Measurements from ENCODE around the gene CHST11.
"Not testable (repeated sequence)": the region's sequence is repeated elsewhere in the genome, so short reads cannot be mapped to it uniquely, and the experiment has no call there.

The CHST11 gene

GRCh38 chr12:104604070-104604994 lies 147.6 kb downstream of the CHST11 start:
- H3K9ac ChIP-seq (ENCODE audit: insufficient read length), result no peak overlapping the region
- H3K27ac ChIP-seq, result no peak overlapping the region
- no peaks in the 10 kb centered on the region for H3K9me3 ChIP-seq (ENCODE audit: low read depth, low read length)
- TF ChIP-seq FOXP2 (optimal IDR thresholded peaks at IDR 0.05; ENCODE audit: control extremely low read depth, extremely low read length, insufficient read depth) (no peak), POLR2AphosphoS5 (IDR thresholded peaks at IDR 0.05; ENCODE audit: borderline replicate concordance, low read depth, low read length) (no peak), EZH2 (IDR thresholded peaks at IDR 0.05) (no peak)
- no peak overlapping the region for H3K4me3 ChIP-seq
- H3K36me3 ChIP-seq (ENCODE audit: insufficient read depth, low read length), result no peaks in the 10 kb centered on the region
- no peak for DNase-seq (ENCODE audit: low read depth, low spot score)

GRCh38 chr12:104604995-104605675 lies 148.4 kb downstream of the CHST11 start:
- Histone ChIP-seq H3K27ac (no peak overlapping the region), H3K9ac (ENCODE audit: insufficient read length) (no peak overlapping the region), H3K9me3 (ENCODE audit: low read depth, low read length) (no peaks in the 10 kb centered on the region), H3K4me3 (no peak overlapping the region), H3K36me3 (ENCODE audit: insufficient read depth, low read length) (no peaks in the 10 kb centered on the region)
- no peak for TF ChIP-seq EZH2 (IDR thresholded peaks at IDR 0.05)
- TF ChIP-seq POLR2AphosphoS5 (IDR thresholded peaks at IDR 0.05; ENCODE audit: borderline replicate concordance, low read depth, low read length), result no peak
- no peak for TF ChIP-seq FOXP2 (optimal IDR thresholded peaks at IDR 0.05; ENCODE audit: control extremely low read depth, extremely low read length, insufficient read depth)
- no peak for DNase-seq (ENCODE audit: low read depth, low spot score)

- Histone ChIP-seq H3K9me3 (ENCODE audit: low read depth, low read length) (no peaks in the 10 kb centered on the region), H3K27ac (no peak overlapping the region), H3K9ac (ENCODE audit: insufficient read length) (no peak overlapping the region), H3K4me3 (no peak overlapping the region), H3K36me3 (ENCODE audit: insufficient read depth, low read length) (no peaks in the 10 kb centered on the region)
- no peak for DNase-seq (ENCODE audit: low read depth, low spot score)
- TF ChIP-seq FOXP2 (optimal IDR thresholded peaks at IDR 0.05; ENCODE audit: control extremely low read depth, extremely low read length, insufficient read depth) (no peak), EZH2 (IDR thresholded peaks at IDR 0.05) (no peak), POLR2AphosphoS5 (IDR thresholded peaks at IDR 0.05; ENCODE audit: borderline replicate concordance, low read depth, low read length) (no peak)
Observed at GRCh38 chr12:104605685-104606084, 148.9 kb downstream of the CHST11 start.

- H3K4me3 ChIP-seq, result no peak overlapping the region
- no peaks in the 10 kb centered on the region for H3K36me3 ChIP-seq (ENCODE audit: insufficient read depth, low read length)
- H3K27ac ChIP-seq, result no peak overlapping the region
- TF ChIP-seq POLR2AphosphoS5 (IDR thresholded peaks at IDR 0.05; ENCODE audit: borderline replicate concordance, low read depth, low read length) (no peak), FOXP2 (optimal IDR thresholded peaks at IDR 0.05; ENCODE audit: control extremely low read depth, extremely low read length, insufficient read depth) (no peak), EZH2 (IDR thresholded peaks at IDR 0.05) (no peak)
- no peak for DNase-seq (ENCODE audit: low read depth, low spot score)
- H3K9ac ChIP-seq (ENCODE audit: insufficient read length), result no peak overlapping the region
- no peaks in the 10 kb centered on the region for H3K9me3 ChIP-seq (ENCODE audit: low read depth, low read length)
Observed at GRCh38 chr12:104608998-104609397, 152.2 kb downstream of the CHST11 start.

GRCh38 chr12:104609445-104609844 lies 152.7 kb downstream of the CHST11 start:
- Histone ChIP-seq H3K9ac (ENCODE audit: insufficient read length) (no peak overlapping the region), H3K4me3 (no peak overlapping the region), H3K36me3 (ENCODE audit: insufficient read depth, low read length) (no peaks in the 10 kb centered on the region), H3K9me3 (ENCODE audit: low read depth, low read length) (no peaks in the 10 kb centered on the region), H3K27ac (no peak overlapping the region)
- no peak for TF ChIP-seq EZH2 (IDR thresholded peaks at IDR 0.05)
- no peak for TF ChIP-seq FOXP2 (optimal IDR thresholded peaks at IDR 0.05; ENCODE audit: control extremely low read depth, extremely low read length, insufficient read depth)
- TF ChIP-seq POLR2AphosphoS5 (IDR thresholded peaks at IDR 0.05; ENCODE audit: borderline replicate concordance, low read depth, low read length), result no peak
- no peak for DNase-seq (ENCODE audit: low read depth, low spot score)

GRCh38 chr12:104610513-104611235 lies 153.9 kb downstream of the CHST11 start:
- Histone ChIP-seq H3K9ac (ENCODE audit: insufficient read length) (no peak overlapping the region), H3K4me3 (no peak overlapping the region), H3K36me3 (ENCODE audit: insufficient read depth, low read length) (no peaks in the 10 kb centered on the region), H3K9me3 (ENCODE audit: low read depth, low read length) (no peaks in the 10 kb centered on the region), H3K27ac (no peak overlapping the region)
- no peak for DNase-seq (ENCODE audit: low read depth, low spot score)
- TF ChIP-seq FOXP2 (optimal IDR thresholded peaks at IDR 0.05; ENCODE audit: control extremely low read depth, extremely low read length, insufficient read depth) (no peak), POLR2AphosphoS5 (IDR thresholded peaks at IDR 0.05; ENCODE audit: borderline replicate concordance, low read depth, low read length) (no peak), EZH2 (IDR thresholded peaks at IDR 0.05) (no peak)

GRCh38 chr12:104611671-104612070 lies 154.9 kb downstream of the CHST11 start:
- no peak overlapping the region for H3K27ac ChIP-seq
- no peaks in the 10 kb centered on the region for H3K9me3 ChIP-seq (ENCODE audit: low read depth, low read length)
- H3K9ac ChIP-seq (ENCODE audit: insufficient read length), result no peak overlapping the region
- no peak overlapping the region for H3K4me3 ChIP-seq
- TF ChIP-seq EZH2 (IDR thresholded peaks at IDR 0.05) (no peak), POLR2AphosphoS5 (IDR thresholded peaks at IDR 0.05; ENCODE audit: borderline replicate concordance, low read depth, low read length) (no peak), FOXP2 (optimal IDR thresholded peaks at IDR 0.05; ENCODE audit: control extremely low read depth, extremely low read length, insufficient read depth) (no peak)
- no peak for DNase-seq (ENCODE audit: low read depth, low spot score)
- H3K36me3 ChIP-seq (ENCODE audit: insufficient read depth, low read length), result no peaks in the 10 kb centered on the region

- H3K9me3 ChIP-seq (ENCODE audit: low read depth, low read length); H3K27ac ChIP-seq; H3K4me3 ChIP-seq; H3K9ac ChIP-seq (ENCODE audit: insufficient read length); H3K36me3 ChIP-seq (ENCODE audit: insufficient read depth, low read length); DNase-seq (ENCODE audit: low read depth, low spot score): not testable (repeated sequence)
Observed at GRCh38 chr12:104613372-104613771, 156.6 kb downstream of the CHST11 start.
